OCI-LY3 (cell line): ENCODE results near the gene VPS13A.

ENCODE experiments used
- EZH2phosphoT487 ChIP-seq: fragments of 200-600 bp; shearing (Covaris generic); IDR thresholded peaks from 2 replicates; pipeline ENCODE4 v1.6.1; 2018; ENCODE audit warnings: antibody characterized with exemption, mixed run types, low read depth
- TF ChIP-seq, protein P1 (sequence below): fragments of 200-600, 300-600 bp; sonication (generic); IDR thresholded peaks from 2 replicates; pipeline ENCODE4 v1.5.1; 2014; ENCODE audit warnings: antibody characterized with exemption, low read length, low read depth

- TF ChIP-seq, protein P1, sequence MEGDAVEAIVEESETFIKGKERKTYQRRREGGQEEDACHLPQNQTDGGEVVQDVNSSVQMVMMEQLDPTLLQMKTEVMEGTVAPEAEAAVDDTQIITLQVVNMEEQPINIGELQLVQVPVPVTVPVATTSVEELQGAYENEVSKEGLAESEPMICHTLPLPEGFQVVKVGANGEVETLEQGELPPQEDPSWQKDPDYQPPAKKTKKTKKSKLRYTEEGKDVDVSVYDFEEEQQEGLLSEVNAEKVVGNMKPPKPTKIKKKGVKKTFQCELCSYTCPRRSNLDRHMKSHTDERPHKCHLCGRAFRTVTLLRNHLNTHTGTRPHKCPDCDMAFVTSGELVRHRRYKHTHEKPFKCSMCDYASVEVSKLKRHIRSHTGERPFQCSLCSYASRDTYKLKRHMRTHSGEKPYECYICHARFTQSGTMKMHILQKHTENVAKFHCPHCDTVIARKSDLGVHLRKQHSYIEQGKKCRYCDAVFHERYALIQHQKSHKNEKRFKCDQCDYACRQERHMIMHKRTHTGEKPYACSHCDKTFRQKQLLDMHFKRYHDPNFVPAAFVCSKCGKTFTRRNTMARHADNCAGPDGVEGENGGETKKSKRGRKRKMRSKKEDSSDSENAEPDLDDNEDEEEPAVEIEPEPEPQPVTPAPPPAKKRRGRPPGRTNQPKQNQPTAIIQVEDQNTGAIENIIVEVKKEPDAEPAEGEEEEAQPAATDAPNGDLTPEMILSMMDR, result no peak
- TF ChIP-seq EZH2phosphoT487, result no peak
Observed at GRCh38 chr9:77391834-77392233, 214.5 kb downstream of the VPS13A start.
